Stimulated activated naive CD4-positive, alpha-beta T cell treated with Interleukin-2 at 50 U/mL for 16 hours (primary cell): Measurements from ENCODE around the gene SMURF1.
"Not testable (repeated sequence)": the region's sequence is repeated elsewhere in the genome, so short reads cannot be mapped to it uniquely, and the experiment has no call there.

Source experiments
- DNase-seq: peaks from one replicate; lab custom pipeline; 2025; lab: John Stamatoyannopoulos, UW

SMURF1 gene

DNA sequence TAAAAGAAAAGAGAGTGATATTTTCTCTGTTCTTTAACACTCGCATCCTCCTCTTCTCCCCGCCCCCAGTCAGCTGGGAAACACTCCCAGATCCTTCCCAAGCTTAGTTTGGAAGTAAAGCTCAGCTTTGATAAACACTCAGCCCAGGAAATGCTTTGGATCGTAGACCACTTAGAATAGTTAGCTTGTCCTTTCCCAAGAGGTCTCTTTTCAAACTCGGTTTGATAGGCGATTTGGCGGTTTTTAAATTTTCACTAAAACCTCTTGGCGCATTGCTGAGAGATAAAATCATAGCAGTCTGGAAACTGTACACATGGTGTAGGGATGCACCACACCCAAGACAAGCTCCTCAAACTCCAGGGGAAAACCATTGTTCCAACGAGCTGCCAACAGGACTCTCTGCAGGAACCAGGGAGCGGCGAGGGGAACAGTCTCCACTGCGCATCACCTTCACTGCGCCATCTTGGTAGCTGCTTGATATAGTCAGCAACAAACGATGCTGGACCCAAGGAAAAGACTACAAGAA lies 22.3 kb downstream of the SMURF1 start:
- no peak for DNase-seq

DNA sequence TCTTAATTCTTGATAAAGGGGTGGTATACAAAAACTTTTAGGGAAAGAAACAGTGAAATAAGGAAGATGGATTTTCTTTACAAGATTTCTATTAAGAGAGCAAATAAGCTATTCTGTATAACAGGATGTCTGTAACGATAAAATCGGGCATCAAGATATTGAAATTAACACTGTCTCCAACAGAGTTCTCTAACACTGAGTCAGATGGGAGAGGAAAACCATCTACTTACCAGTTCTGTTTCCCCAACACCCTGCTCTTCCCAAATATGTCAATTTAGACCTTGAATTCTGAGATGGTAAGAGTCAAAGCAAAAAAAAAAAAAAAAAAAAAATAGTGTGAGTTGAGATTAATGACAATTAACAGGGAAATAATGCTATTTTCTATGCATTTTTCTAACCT lies 23.0 kb downstream of the SMURF1 start:
- no peak for DNase-seq

DNA sequence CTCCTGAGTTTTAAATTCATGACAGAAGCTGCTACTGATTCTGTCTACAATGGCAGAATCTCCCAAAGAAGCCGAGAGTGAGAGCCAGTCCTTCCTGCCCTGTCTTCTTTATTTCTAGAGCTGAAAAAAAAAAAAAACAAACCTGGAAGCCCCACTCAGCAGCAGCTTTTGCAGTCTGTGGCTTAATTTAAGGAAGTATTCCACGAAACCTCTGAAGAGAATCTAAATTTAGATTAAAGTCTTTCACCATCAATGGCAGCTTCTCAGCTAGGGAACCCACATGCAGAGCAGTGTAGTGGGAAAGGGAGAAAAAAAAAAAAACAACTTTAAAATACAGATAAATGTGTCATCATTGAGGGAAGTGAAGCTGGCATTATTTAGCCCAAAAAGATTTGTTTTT lies 23.4 kb downstream of the SMURF1 start:
- no peak for DNase-seq

DNA sequence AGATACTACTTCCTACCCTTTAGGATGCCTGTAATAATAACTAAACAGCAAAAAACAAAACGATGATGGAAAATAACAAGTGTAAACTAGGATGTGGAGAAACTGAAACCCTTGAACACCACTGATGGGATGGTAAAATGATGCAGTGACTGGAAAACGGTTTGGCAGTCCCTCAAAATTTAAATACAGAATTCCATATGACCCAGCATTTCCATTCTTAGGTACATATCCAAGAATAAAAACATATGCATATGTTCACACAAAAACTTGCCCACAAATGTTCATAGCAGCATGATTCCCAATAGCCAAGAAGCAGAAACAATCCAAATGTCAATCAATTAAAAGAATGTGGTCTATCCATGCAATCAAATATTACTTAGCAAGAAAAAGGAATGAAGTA lies 25.8 kb downstream of the SMURF1 start:
- no peak for DNase-seq

DNA sequence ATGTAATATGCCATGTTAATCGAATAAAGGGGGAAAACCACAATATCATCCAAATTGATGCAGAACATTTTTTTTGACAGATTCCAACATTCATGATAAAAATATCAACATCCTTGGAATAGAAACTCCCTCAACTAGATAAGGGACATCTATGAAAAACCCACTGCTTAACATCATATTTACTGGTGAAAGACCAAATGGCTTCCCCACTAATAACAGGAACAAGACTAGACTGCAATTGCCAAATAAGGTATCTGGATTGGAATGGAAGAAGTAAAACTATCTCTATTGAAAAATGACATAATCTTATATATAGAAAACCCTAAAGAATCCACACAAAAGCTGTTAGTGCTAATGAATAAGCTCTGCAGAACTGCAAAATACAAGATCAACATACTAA lies 27.8 kb downstream of the SMURF1 start:
- DNase-seq = no peak

DNA sequence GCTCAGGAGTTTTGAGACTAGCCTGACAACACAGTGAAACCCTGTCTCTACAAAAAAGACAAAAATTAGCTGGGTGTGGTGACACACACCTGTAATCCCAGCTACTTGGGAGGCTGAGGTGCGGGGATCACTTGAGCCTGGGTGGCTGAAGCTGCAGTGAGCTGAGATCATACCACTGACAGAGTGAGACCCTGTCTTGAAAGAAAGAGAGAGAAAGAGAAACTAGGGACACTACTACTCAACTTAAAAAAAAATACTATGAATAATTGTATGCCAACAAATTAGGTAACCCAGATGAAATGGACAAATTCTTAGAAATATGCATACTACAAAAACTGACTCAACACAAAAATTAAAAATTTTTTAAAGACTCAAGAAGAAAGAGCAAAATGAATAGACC lies 28.5 kb downstream of the SMURF1 start:
- DNase-seq = no peak

DNA sequence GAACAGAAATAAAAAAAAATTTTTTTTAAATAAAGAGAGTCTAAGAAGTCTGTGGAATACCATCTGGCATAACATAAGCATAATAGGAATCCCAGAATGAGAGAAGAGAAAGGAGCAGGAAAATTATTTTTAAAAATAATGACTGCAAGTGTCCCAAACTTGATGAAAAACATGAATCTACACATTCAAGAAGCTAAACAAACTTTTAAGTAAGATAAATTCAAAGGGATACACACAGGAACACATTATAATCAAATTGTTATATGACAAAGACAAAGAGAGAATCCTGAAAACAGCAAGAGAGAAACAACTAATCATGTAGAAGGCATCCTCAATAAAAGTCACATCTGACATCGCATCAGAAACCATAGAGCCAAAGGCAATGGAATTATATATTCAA lies 30.9 kb downstream of the SMURF1 start:
- no peak for DNase-seq

DNA sequence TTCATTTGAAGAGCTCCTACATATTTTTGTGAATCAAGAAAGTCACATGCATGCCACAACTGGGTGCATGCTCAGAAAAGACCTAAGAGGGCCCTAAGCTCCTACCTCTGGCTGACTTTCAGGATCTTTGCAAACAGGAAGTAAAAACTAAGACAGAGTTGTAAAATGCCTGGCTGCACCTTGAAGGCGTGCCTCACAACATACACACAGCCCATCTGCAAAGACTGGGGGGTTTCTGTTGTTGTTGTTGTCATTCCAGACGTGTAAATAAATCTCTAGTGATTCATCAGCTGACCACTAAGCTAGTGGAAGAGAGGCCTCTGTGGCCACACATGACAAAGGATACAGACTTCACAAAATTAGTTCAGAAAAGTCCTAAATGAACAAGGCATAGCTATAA lies 31.8 kb downstream of the SMURF1 start:
- DNase-seq = no peak

DNA sequence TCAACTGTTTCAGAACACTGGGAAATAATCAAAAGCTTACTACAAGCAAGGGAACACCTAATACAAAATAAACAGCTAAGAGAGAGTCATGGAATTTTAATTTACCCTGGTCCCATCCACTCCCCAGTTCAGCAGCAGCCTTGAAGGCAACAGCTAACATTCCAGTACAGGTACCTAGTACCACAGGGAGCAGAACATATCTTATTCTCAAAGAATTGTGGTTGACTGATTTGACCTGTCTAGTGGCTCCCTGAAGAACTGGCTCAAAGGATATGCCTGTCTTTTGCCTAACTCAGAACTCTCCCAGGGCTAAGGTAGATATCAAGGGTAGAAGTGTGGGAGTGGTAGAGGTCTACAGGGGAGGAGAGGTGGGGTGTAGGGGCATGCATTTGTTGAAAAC lies 32.3 kb downstream of the SMURF1 start:
- no peak for DNase-seq

DNA sequence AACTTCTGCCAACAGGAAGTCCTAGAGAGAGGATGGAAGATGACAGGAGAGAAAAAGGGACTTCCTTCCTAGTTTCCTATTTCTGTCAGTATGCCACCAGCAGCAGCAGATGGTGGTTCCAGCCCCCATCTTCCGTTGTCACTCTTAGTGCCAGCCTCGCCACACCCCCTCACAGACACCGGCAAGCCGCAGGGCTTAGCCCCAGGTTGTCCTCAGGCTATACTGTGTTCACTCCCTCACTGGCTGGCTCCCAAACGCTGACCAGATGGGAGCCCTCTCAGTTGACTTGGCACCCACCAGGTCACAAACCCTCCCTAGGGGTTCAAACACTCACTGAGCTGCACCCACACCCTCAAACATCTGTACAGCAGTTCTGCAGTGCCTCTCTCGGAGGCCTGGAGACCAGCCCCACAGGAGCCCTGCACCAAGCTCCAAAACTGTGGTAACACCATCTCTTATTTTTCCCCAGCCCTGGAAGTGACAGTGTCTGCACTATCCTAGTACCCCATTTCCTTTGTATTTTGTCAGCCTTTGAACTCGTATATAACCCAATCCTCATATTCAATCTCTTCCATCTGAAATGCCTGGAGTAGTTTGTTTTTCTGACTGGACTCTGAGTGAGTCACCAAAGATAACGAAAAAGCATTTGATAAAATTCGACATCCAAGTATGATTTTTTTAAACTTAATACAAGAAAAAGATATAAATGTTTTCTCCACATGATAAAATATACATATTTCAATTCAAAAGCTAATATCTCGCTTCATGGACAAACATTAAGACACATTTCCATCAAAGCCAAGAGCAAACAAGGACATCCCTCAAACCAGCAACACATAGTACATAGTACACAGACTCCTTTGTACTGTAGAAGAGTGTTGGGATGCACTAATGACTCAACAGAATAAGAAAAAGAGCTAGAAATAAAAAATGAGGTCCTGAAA lies 34.5 kb downstream of the SMURF1 start:
- no peak for DNase-seq

DNA sequence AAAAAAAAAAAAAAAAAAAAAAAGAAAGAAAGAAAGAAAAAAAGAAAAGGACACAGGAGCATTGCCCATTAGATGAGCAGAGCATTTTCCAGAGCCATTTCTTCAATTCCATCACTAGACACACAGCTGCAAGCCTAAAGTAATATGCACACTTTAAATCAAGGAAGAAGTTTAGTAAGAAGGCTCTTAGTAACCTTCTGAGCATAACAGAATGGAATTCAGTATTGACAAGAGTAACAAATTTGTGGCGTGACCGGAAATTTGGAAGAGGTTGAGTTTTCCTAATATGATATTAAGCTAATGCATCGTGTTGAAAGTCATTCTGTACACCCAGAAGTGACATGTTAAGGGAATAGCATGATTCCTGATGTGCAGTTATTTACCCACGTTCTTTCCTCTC lies 35.3 kb downstream of the SMURF1 start:
- no peak for DNase-seq

DNA sequence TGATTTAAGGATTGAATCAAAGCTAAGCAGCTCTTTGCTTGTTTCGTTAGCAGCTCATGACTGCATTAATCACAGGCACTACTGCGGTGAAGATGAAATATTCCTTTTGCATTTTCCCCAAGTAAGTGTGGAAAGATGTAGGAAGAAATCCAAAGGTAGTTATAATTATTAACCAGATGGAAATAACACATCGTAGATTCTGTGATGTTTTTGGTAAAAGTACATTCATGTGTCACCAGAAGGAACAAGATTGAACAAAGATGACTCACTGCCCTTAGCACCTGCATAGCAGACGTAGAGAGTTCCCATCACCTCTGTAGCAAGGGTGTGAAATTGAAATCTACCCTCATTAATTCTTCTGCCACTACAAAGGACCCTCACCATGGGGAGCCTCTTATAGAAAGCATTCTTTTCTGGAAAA lies 37.1 kb downstream of the SMURF1 start:
- no peak for DNase-seq

DNA sequence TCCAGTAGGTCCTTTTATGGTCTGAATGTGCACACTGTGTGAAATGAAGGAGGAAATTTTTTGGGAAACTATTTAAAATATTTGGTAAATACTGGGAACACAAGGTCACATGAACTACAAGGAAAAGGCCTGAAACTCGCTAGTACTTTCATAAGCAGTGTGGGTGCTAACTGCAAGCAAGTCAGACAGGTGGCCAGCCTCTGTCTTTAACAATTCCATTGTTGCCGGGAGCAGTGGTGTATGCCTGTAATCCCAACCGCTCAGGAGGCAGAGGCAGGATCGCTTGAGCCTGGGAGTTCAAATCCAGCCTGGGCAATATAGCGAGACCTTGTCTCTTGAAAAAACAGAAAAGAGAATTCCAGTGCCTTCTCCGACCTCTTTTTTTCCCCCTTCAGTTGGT lies 37.5 kb downstream of the SMURF1 start:
- DNase-seq = no peak

DNA sequence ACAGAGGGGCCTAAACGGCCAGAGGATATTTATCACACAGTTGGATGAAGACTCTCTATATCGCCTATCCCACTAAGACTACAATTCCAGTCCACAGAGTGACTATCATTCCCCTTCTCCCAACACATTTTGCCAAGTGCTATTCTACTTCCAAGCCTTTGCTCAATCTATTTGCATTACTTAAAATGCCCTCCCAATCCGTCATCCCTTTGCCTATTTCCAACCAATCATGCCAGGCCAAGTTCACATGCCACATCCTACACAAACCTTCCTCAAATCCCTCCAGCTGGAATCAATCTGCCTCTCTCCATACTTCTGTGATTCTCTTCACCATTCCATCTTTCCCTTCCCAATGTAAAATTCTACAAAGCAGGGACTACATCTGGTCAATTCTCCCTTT lies 38.2 kb downstream of the SMURF1 start:
- no peak for DNase-seq

DNA sequence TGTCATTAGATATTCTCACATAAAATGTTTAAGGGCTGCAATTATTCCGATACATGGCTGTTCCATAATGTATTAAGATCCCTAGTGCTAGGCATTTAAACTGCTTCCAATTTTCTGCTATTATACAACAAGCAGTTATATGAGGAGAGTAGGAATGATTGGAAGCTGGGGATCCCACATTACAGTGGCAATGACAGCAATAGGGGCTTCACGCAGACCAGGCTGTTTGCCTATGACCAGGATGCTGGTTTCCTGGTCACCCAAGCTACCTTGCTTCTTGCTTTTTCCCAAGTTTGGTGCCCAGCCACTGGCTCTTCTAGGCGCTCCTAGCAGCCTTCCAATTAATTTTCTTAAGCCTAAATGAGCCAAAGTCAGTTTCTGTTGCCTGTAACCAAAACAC lies 39.3 kb downstream of the SMURF1 start:
- DNase-seq = no peak

DNA sequence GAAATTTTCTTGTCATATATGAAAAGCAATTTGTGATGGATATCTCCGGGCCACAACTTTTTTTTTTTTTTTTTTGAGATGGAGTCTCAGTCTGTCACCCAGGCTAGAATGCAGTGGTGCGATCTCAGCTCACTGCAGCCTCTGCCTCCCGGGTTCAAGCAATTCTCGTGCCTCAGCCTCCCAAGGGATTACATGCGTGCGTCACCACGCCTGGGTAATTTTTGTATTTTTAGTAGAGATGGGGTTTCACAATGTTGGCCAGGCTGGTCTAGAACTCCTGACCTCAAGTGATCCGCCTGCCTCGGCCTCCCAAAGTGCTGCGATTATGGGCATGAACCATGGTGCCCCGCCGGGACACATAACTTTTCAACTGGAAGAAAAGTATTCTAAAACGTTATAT lies 40.1 kb downstream of the SMURF1 start:
- DNase-seq = not testable (repeated sequence)

DNA sequence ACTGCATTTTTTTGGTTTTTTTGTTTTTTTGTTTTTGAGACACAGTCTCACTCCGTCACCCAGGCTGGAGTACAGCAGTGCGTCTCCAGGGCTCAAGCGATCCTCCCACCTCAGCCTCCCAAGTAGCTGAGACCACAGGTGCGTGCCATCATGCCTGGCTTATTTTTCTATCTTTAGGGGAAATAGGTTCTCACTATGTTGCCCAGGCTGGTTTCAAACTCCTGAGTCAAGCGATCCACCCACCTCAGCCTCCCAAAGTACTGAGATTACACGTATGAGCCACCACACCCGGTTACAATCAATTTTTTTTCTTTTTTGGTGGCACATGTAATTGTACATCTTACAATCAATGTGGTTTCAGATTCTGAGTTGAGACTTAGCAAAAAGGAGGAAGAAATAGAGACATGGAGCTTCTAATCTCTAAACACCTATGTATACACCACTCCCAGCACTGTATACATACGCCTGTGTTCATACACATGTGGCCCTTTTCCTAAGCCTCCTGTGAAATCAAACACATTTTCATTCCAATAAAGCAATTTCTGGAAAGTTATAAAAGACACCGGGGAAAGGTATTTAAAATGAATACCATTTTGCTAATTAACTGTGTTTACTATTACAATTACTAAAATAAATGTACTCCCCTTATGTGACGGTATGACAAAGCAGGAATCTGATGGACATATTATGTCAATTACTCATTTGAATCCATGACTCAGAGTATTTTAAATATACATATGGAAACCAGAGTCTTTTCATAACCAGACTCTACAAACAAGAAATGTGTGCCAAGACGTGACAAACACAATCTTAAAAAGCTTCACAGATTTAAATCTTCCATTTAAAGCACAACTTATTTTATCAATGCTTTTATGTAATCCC lies 40.9 kb downstream of the SMURF1 start:
- DNase-seq = peak; percentile 60

DNA sequence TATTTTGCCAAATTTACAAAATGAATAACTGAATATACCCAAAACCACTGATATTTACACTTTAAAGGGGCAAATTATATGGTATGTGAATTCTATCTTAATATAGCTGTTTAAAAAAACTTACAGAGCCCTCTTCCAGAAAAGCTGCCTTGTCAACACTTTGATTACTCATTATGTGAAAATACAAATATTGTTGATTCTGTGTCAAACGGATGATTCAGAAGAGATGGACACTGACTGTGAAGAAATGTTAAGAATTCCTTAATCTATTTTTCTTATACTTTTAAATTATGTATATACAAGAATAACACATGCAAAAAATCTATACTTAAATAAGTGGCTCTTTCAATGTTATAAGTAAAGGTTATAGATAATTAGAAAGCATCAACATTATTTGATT lies 41.5 kb downstream of the SMURF1 start:
- no peak for DNase-seq

DNA sequence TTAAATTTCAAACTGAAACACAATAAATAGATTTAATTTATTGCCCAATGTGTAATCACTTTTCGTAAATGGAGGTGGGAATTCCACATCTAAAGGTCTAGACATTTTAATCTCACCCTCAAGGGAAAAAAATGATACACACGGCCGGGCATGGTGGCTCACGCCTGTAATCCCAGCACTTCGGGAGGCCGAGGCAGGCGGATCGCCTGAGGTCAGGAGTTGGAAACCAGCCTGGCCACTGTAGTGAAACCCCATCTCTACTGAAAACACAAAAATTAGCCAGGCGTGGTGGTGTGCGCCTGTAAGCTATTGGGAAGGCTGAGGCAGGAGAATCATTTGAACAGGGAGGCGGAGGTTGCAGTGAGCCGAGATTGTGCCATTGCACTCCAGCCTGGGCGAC lies 42.4 kb downstream of the SMURF1 start:
- DNase-seq = not testable (repeated sequence)

DNA sequence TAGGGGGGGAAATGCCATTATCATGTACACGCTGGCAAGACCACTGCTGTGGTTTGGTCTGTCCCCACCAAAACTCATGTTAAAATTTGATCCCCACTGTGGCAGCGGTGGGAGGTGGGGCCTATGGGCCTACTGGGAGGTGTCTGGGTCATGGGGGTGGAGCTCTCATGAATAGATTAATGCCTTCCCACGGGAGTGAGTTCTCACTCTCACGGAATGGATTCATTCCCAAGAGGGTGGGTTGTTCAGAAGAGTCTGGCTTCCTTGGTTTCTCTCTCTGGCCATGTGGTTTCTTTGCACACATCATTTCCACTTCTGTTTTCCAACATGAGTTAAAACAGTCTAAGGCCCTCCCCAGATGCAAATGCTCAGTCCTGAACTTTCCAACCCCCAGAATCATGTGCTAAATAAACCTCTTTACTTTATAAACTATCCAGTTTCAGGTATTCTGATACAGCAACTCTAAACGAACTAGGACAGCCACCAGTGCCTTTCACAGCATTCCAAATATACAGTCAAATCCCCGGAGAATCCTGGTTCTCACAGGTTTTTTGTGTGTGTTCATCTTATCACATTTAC lies 44.3 kb downstream of the SMURF1 start:
- DNase-seq = no peak

DNA sequence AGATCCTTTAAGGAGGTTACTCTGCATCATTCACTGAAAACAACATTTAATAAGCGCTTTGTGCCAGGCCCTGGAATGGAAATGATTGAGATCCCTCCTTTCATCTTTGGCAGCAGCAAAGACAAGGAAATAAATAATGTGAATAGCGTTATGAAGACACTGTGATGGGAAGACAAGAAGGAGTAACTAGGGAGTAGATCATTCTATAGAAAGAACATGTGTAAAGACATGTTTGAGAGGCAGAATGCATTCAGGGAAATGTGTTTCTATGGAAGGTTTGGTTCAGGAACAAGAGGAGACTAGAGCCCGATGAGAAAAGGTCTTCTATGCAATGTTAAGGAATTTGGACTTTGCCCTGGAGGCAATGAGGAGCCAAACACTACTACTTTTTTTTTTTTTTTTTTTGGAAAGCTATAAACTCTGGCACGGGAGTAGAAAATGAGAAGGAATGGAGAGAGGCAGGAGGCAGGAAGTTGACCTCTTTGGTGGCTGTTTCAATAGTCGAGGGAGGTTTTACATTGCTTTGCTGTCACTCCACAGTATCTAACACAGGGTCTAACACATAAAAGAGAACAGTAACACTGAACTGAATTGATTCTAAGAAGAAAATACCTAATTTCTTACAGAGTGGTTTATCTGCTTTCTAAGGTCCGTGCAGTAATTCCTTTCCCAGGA lies 44.9 kb downstream of the SMURF1 start:
- no peak for DNase-seq

DNA sequence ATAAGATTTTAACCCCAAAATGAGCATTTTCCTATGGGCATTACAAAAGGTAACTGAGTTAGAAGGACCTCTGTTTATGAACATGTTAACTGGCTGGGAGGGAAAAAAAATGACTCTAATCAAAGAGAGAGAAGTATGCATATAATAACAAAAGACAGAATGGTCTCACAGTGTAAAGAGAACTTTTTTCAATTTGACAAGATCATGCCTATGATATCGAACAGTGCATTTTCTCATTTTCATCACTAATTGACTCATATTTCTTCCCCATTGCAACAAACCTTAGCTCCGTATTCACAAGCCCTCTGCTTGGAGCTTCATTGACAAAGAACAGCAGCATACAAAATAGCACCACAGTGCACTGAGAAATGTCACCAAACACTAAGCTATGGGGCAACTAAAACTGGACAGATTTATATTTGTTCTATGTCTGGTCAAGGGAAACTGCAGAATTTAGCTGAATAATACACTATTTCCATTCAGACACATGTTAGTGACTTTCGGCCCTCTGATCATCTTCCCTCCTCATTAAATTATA lies 45.6 kb downstream of the SMURF1 start:
- DNase-seq = no peak
